IMR-90 (cell line): ENCODE results near the gene MICALL2.

Experiments used
- BHLHE40 ChIP-seq: fragments of 150-350 bp; IDR thresholded peaks from 2 replicates; pipeline ENCODE4 v1.6.1; 2016; ENCODE audit warnings: mild to moderate bottlenecking, low read depth, low read length
- CHD1 ChIP-seq: IDR thresholded peaks from 2 replicates; pipeline ENCODE4 v1.6.1; 2012; ENCODE audit warnings: low read depth, low read length, improper control_type of control experiment
- FOS ChIP-seq: fragments of 150-350 bp; IDR thresholded peaks from 2 replicates; pipeline ENCODE4 v1.6.1; 2016; ENCODE audit warnings: low read depth, low read length
- MAFK ChIP-seq: IDR thresholded peaks from 2 replicates; pipeline ENCODE4 v1.6.1; 2012; ENCODE audit warnings: low read depth, low read length, improper control_type of control experiment
- MAZ ChIP-seq: IDR thresholded peaks from 2 replicates; pipeline ENCODE4 v1.6.1; 2012; ENCODE audit warnings: low read depth, mild to moderate bottlenecking, low read length, improper control_type of control experiment, moderate library complexity, borderline replicate concordance
- MXI1 ChIP-seq: IDR thresholded peaks from 2 replicates; pipeline ENCODE4 v1.6.1; 2012; ENCODE audit warnings: low read depth, mild to moderate bottlenecking, low read length, moderate library complexity, borderline replicate concordance
- POLR2A ChIP-seq: IDR thresholded peaks from 2 replicates; pipeline ENCODE4 v1.6.1; 2012; ENCODE audit warnings: mild to moderate bottlenecking, low read depth, low read length
- RAD21 ChIP-seq: IDR thresholded peaks from 2 replicates; pipeline ENCODE4 v1.6.1; 2012; ENCODE audit warnings: low read length, improper control_type of control experiment
- SMC3 ChIP-seq: fragments of 150-350 bp; IDR thresholded peaks from 2 replicates; pipeline ENCODE4 v1.6.1; 2016; ENCODE audit warnings: low read depth, mild to moderate bottlenecking, antibody characterized with exemption, low read length, moderate library complexity
- TF ChIP-seq, protein P1 (sequence below): conservative IDR thresholded peaks from 2 replicates; pipeline ENCODE4 v1.5.1; 2012; ENCODE audit warnings: mild to moderate bottlenecking, low read depth, low read length, improper control_type of control experiment
- TF ChIP-seq, protein P2 (sequence below): fragments of 150-350 bp; IDR thresholded peaks from 2 replicates; pipeline ENCODE4 v1.6.1; 2016; ENCODE audit warnings: low read depth, mild to moderate bottlenecking, low read length, moderate library complexity, borderline replicate concordance

DNA sequence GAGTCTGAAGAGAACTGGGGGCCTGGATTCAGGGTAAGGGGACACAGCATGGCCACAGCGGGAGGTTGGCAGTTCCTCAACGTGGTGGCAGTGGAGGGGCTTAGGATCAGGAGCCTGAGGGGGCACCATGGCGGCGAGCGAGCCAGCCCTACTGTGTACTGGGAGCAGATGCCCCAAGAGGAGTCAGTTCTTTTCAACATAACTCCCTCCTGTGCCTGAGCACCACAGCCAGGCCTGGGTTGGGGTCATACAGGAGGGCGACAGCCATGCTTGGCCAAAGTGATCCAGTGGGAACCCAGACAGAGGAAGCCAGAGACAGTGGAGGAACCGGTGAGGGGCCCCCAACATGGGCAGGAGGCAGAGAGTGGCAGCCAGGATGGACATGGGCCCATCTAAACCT is 65.8 kb downstream of the MICALL2 start:
- no peak for TF ChIP-seq FOS
- TF ChIP-seq, protein P1, sequence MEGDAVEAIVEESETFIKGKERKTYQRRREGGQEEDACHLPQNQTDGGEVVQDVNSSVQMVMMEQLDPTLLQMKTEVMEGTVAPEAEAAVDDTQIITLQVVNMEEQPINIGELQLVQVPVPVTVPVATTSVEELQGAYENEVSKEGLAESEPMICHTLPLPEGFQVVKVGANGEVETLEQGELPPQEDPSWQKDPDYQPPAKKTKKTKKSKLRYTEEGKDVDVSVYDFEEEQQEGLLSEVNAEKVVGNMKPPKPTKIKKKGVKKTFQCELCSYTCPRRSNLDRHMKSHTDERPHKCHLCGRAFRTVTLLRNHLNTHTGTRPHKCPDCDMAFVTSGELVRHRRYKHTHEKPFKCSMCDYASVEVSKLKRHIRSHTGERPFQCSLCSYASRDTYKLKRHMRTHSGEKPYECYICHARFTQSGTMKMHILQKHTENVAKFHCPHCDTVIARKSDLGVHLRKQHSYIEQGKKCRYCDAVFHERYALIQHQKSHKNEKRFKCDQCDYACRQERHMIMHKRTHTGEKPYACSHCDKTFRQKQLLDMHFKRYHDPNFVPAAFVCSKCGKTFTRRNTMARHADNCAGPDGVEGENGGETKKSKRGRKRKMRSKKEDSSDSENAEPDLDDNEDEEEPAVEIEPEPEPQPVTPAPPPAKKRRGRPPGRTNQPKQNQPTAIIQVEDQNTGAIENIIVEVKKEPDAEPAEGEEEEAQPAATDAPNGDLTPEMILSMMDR: no peak
- TF ChIP-seq, protein P2, sequence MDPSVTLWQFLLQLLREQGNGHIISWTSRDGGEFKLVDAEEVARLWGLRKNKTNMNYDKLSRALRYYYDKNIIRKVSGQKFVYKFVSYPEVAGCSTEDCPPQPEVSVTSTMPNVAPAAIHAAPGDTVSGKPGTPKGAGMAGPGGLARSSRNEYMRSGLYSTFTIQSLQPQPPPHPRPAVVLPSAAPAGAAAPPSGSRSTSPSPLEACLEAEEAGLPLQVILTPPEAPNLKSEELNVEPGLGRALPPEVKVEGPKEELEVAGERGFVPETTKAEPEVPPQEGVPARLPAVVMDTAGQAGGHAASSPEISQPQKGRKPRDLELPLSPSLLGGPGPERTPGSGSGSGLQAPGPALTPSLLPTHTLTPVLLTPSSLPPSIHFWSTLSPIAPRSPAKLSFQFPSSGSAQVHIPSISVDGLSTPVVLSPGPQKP: no peak
- TF ChIP-seq BHLHE40: no peak
- TF ChIP-seq MAZ: no peak
- no peak for TF ChIP-seq POLR2A
- no peak for TF ChIP-seq MAFK
- no peak for TF ChIP-seq MXI1
- TF ChIP-seq CHD1: no peak
- TF ChIP-seq RAD21: no peak
- TF ChIP-seq SMC3: no peak
